HG03442 (cell line): ENCODE results near the gene VASH1.

Experiments used
- ATAC-seq: cut with Tn5 transposase; IDR thresholded peaks from one replicate; pipeline ENCODE4 v1.9.1; 2021; ENCODE audit warnings: mild to moderate bottlenecking, moderate library complexity; ENCODE audit not compliant: unreplicated experiment

VASH1 gene

GRCh38 chr14:76770521-76771436 lies 9.5 kb downstream of the VASH1 start:
- ATAC-seq = no peak

GRCh38 chr14:76771437-76771980 lies 10.2 kb downstream of the VASH1 start:
- ATAC-seq = no peak

- ATAC-seq = no peak
These were observed 11.3 kb downstream of the VASH1 start for GRCh38 chr14:76772300-76773187.

GRCh38 chr14:76773188-76773885 lies 12.1 kb downstream of the VASH1 start:
- no peak for ATAC-seq

- ATAC-seq = no peak
These were observed 12.9 kb downstream of the VASH1 start for GRCh38 chr14:76773956-76774820.

- no peak for ATAC-seq
These were observed 13.8 kb downstream of the VASH1 start for GRCh38 chr14:76774821-76775694.

GRCh38 chr14:76775695-76776427 lies 14.6 kb downstream of the VASH1 start:
- no peak for ATAC-seq

- no peak for ATAC-seq
These were observed 15.4 kb downstream of the VASH1 start for GRCh38 chr14:76776428-76777251.

GRCh38 chr14:76777721-76778120 lies 16.5 kb downstream of the VASH1 start:
- ATAC-seq = no peak

GRCh38 chr14:76778546-76779215 lies 17.4 kb downstream of the VASH1 start:
- ATAC-seq = no peak

GRCh38 chr14:76779221-76780057 lies 18.2 kb downstream of the VASH1 start:
- no peak for ATAC-seq

- no peak for ATAC-seq
These were observed 18.7 kb downstream of the VASH1 start for GRCh38 chr14:76780058-76780345.

- no peak for ATAC-seq
These were observed 19.1 kb downstream of the VASH1 start for GRCh38 chr14:76780360-76780759.

GRCh38 chr14:76780875-76781647 lies 19.8 kb downstream of the VASH1 start:
- ATAC-seq = no peak

GRCh38 chr14:76781648-76782051 lies 20.4 kb downstream of the VASH1 start:
- ATAC-seq = no peak
